ENCODE measurements around the gene PLA2G4D. TPM values are rescaled to one million over a fixed set of nuclear protein-coding genes. Genes with fewer than 3 reads are reported as not detected.

The PLA2G4D gene
- total RNA-seq, 2 experiments from 2014 or later, result not detected

- POLR2A ChIA-PET, result no interaction called here
Measured at GRCh38 chr15:42038401-42038800, 56.0 kb downstream of the PLA2G4D start.

GRCh38 chr15:42037656-42038055 lies 56.7 kb downstream of the PLA2G4D start:
- ChIA-PET CTCF (no interaction called here), POLR2A (no interaction called here)

More at GRCh38 chr15:42038401-42038800, 56.0 kb downstream of the PLA2G4D start:
- CTCF ChIA-PET, result no interaction called here

- POLR2A ChIA-PET, result no interaction called here
- CTCF ChIA-PET, result no interaction called here
Measured at GRCh38 chr15:42036966-42037365, 57.4 kb downstream of the PLA2G4D start.

- POLR2A ChIA-PET, result no interaction called here
- CTCF ChIA-PET, result no interaction called here
Measured at GRCh38 chr15:42036112-42036905, 58.1 kb downstream of the PLA2G4D start.

GRCh38 chr15:42035435-42035761 lies 59.0 kb downstream of the PLA2G4D start:
- POLR2A ChIA-PET, result no interaction called here
- CTCF ChIA-PET, result no interaction called here

- POLR2A ChIA-PET, result no interaction called here
- CTCF ChIA-PET, result no interaction called here
Measured at GRCh38 chr15:42034628-42035434, 59.5 kb downstream of the PLA2G4D start.

- ChIA-PET POLR2A (no interaction called here), CTCF (no interaction called here)
Measured at GRCh38 chr15:42033214-42033873, 61.0 kb downstream of the PLA2G4D start.

- CTCF ChIA-PET, result no interaction called here
- POLR2A ChIA-PET, result no interaction called here
Measured at GRCh38 chr15:42032376-42033213, 61.8 kb downstream of the PLA2G4D start.

- ChIA-PET POLR2A (no interaction called here), CTCF (no interaction called here)
Measured at GRCh38 chr15:42031198-42031915, 63.0 kb downstream of the PLA2G4D start.

- CTCF ChIA-PET, result no interaction called here
Measured at GRCh38 chr15:42027521-42027920, 66.8 kb downstream of the PLA2G4D start.

GRCh38 chr15:42024303-42024702 lies 70.1 kb downstream of the PLA2G4D start:
- ChIA-PET CTCF (no interaction called here), POLR2A (no interaction called here)

More at GRCh38 chr15:42027521-42027920, 66.8 kb downstream of the PLA2G4D start:
- POLR2A ChIA-PET, result no interaction called here

GRCh38 chr15:42021593-42021992 lies 72.8 kb downstream of the PLA2G4D start:
- CTCF ChIA-PET, result interaction anchor here (1.1 kb wide), 1 partner anchor 32 kb away, joined by 3 read pairs; no protein-coding TSS in a partner anchor
- POLR2A ChIA-PET, result no interaction called here

- POLR2A ChIA-PET, result no interaction called here
Measured at GRCh38 chr15:42020713-42021273, 73.6 kb downstream of the PLA2G4D start, which contains the start of gene PLA2G4E. TSS of gene PLA2G4E (minus strand) at chr15:42021042. CDS start at chr15:42021030, 12 bp downstream.

GRCh38 chr15:42018306-42019224 lies 75.8 kb downstream of the PLA2G4D start:
- POLR2A ChIA-PET, result no interaction called here
- CTCF ChIA-PET, result interaction anchor here (1.6 kb wide), 1 partner anchor 38 kb away, joined by 3 read pairs; no protein-coding TSS in a partner anchor

More at GRCh38 chr15:42020713-42021273, 73.6 kb downstream of the PLA2G4D start, which contains the start of gene PLA2G4E:
- CTCF ChIA-PET, result interaction anchor here (1.1 kb wide), 1 partner anchor 31 kb away, joined by 3 read pairs; no protein-coding TSS in a partner anchor

Measured in activated CD8-positive, alpha-beta memory T cell treated with anti-CD3 and anti-CD28 coated beads for 36 hours (primary cell).